Measurements from ENCODE around the gene PCDHA6. TPM values are rescaled to one million over a fixed set of nuclear protein-coding genes. Genes with fewer than 3 reads are reported as not detected.
"Not testable (repeated sequence)": the region's sequence is repeated elsewhere in the genome, so short reads cannot be mapped to it uniquely, and the experiment has no call there.

PCDHA6 gene
- total RNA-seq, 2 experiments from 2014 or later, result not detected

DNA sequence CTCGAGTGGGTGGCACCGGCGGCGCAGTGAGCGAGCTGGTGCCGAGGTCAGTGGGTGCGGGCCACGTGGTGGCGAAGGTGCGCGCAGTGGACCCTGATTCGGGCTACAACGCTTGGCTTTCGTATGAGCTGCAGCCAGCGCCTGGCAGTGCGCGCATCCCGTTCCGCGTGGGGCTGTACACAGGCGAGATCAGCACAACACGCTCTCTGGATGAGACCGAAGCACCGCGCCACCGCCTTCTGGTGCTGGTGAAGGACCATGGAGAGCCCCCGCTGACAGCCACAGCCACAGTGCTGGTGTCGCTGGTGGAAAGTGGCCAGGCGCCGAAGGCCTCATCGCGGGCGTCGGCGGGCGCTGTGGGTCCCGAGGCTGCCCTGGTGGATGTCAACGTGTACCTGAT, 4.3 kb upstream of the PCDHA6 start:
- DNase-seq, result no peak
- ChIA-PET POLR2A (no interaction called here), CTCF (no interaction called here)
- peaks cover 9% of the 10 kb centered on the region for H3K36me3 Mint-ChIP-seq (ENCODE audit: low read depth)
- intact Hi-C loops (cut with DNase I, micrococcal nuclease), result no loop called here
- H3K27ac Mint-ChIP-seq, result no peak overlapping the region
- no peak for ATAC-seq
- H3K4me3 Mint-ChIP-seq, result no peak overlapping the region
- H3K27me3 Mint-ChIP-seq, result peaks cover 16% of the 10 kb centered on the region
- H3K9me3 Mint-ChIP-seq (ENCODE audit: low read depth), result peaks cover 11% of the 10 kb centered on the region
- no peaks in the 10 kb centered on the region for H3K4me1 Mint-ChIP-seq

DNA sequence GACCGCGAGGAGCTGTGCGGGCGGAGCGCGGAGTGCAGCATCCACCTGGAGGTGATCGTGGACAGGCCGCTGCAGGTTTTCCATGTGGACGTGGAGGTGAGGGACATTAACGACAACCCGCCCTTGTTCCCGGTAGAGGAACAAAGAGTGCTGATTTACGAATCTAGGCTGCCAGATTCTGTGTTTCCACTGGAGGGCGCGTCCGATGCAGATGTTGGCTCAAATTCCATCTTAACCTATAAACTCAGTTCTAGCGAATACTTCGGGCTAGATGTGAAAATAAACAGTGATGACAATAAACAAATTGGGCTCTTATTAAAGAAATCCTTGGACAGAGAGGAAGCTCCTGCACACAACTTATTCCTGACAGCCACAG, 590 bp downstream of the PCDHA6 start:
- ATAC-seq (no peak), DNase-seq (no peak)
- H3K4me3 Mint-ChIP-seq, result no peak overlapping the region
- H3K27ac Mint-ChIP-seq, result no peak overlapping the region
- intact Hi-C loops (cut with DNase I, micrococcal nuclease), result no loop called here
- H3K36me3 Mint-ChIP-seq (ENCODE audit: low read depth), result peaks cover 15% of the 10 kb centered on the region
- H3K27me3 Mint-ChIP-seq, result peaks cover 29% of the 10 kb centered on the region
- POLR2A ChIA-PET, result no interaction called here
- no peaks in the 10 kb centered on the region for H3K4me1 Mint-ChIP-seq
- CTCF ChIA-PET, result interaction anchor here (2.4 kb wide), 1 partner anchor 13 kb away, joined by 9 read pairs; the partner anchor contains the start of gene PCDHA8
- H3K9me3 Mint-ChIP-seq (ENCODE audit: low read depth), result peaks cover 15% of the 10 kb centered on the region

DNA sequence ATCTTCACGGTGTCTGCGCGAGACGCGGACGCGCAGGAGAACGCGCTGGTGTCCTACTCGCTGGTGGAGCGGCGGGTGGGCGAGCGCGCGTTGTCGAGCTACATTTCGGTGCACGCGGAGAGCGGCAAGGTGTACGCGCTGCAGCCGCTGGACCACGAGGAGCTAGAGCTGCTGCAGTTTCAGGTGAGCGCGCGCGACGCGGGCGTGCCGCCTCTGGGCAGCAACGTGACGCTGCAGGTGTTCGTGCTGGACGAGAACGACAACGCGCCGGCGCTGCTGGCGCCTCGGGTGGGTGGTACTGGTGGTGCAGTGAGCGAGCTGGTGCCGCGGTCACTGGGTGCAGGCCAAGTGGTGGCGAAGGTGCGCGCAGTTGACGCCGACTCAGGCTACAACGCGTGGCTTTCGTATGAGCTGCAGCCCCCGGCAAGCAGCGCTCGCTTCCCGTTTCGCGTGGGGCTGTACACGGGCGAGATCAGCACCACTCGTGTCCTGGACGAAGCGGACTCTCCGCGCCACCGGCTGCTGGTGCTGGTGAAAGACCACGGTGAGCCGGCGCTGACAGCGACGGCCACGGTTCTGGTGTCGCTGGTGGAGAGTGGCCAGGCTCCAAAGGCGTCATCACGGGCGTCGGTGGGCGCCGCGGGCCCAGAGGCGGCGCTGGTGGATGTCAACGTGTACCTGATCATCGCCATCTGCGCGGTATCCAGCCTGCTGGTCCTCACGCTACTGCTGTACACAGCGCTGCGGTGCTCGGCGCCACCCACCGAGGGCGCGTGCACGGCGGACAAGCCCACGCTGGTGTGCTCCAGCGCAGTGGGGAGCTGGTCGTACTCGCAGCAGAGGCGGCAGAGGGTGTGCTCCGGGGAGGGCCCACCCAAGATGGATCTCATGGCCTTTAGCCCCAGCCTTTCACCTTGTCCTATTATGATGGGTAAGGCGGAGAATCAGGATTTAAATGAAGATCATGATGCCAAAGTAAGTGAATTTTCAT, 2.0 kb downstream of the PCDHA6 start:
- CTCF ChIA-PET, POLR2A ChIA-PET, ATAC-seq, H3K4me1 Mint-ChIP-seq, DNase-seq, H3K27ac Mint-ChIP-seq, H3K4me3 Mint-ChIP-seq: not testable (repeated sequence)
- peaks cover 35% of the 10 kb centered on the region for H3K27me3 Mint-ChIP-seq
- intact Hi-C loops (cut with DNase I, micrococcal nuclease), result loop anchor here (5.0 to 10.0 kb wide), 5 partner anchors 38 to 405 kb away; partner anchors contain the start of genes PCDHA1 (in 1 of the 2), PCDHA13 (in 1 of the 2) and PCDHA2 (in 1 of the 2)
- peaks cover 17% of the 10 kb centered on the region for H3K9me3 Mint-ChIP-seq (ENCODE audit: low read depth)
- H3K36me3 Mint-ChIP-seq (ENCODE audit: low read depth), result peaks cover 21% of the 10 kb centered on the region

DNA sequence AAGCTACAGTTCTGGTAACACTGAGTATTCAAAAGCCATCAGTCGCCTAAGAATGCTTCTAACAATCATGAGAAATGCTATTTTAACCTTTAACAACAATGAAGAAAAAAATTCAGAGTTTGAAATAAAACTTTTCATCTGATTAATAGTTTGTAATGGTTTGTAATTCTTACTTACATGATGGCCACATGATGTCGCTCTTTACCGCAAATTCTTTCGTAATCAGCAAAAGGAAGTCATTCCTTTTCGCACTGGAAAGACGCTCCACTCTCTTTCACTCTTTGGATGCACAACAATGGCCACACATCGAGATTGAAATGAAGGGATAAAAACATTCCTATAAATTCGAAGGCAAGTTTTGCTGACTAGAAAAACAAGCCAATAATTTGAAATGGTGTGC, 6.2 kb downstream of the PCDHA6 start, which contains the start of gene PCDHA7:
TSS of gene PCDHA7 (plus strand) at position 277 of the 400 bp plus-strand sequence. CDS start at position 392, 115 bp downstream.
- no peak for DNase-seq
- intact Hi-C loops (cut with DNase I, micrococcal nuclease), result loop anchor here (5.0 to 10.0 kb wide), 5 partner anchors 38 to 401 kb away; partner anchors contain the start of genes PCDHA1 (in 1 of the 2), PCDHA13 (in 1 of the 2) and PCDHA2 (in 1 of the 2)

DNA sequence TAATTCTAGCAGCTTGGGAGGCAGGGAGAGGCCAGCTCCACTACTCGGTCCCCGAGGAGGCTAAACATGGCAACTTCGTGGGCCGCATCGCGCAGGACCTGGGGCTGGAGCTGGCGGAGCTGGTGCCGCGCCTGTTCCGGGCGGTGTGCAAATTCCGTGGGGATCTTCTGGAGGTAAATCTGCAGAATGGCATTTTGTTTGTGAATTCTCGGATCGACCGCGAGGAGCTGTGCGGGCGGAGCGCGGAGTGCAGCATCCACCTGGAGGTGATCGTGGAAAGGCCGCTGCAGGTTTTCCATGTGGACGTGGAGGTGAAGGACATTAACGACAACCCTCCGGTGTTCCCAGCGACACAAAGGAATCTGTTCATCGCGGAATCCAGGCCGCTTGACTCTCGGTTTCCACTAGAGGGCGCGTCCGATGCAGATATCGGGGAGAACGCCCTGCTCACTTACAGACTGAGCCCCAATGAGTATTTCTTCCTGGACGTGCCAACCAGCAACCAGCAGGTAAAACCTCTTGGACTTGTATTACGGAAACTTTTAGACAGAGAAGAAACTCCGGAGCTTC, 6.8 kb downstream of the PCDHA6 start:
- POLR2A ChIA-PET; H3K27ac Mint-ChIP-seq; H3K9me3 Mint-ChIP-seq (ENCODE audit: low read depth); H3K4me3 Mint-ChIP-seq; ATAC-seq; DNase-seq; H3K4me1 Mint-ChIP-seq: not testable (repeated sequence)
- intact Hi-C loops (cut with DNase I, micrococcal nuclease), result loop anchor here (5.0 to 10.0 kb wide), 5 partner anchors 38 to 400 kb away; partner anchors contain the start of genes PCDHA1 (in 1 of the 2), PCDHA13 (in 1 of the 2) and PCDHA2 (in 1 of the 2)
- CTCF ChIA-PET, result interaction anchor here (0.8 kb wide), 1 partner anchor 92 kb away, joined by 5 read pairs; no protein-coding TSS in a partner anchor
- peaks cover 13% of the 10 kb centered on the region for H3K36me3 Mint-ChIP-seq (ENCODE audit: low read depth)
- peaks cover 27% of the 10 kb centered on the region for H3K27me3 Mint-ChIP-seq

More for the DNA sequence above, 6.2 kb downstream of the PCDHA6 start, which contains the start of gene PCDHA7:
- Mint-ChIP-seq H3K27me3 (peaks cover 27% of the 10 kb centered on the region), H3K9me3 (ENCODE audit: low read depth) (peaks cover 7% of the 10 kb centered on the region), H3K4me3 (no peak within 1 kb of the TSS), H3K27ac (no peak within 1 kb of the TSS), H3K36me3 (ENCODE audit: low read depth) (peaks cover 14% of the 10 kb centered on the region), H3K4me1 (no peaks in the 10 kb centered on the region)
- POLR2A ChIA-PET, result no interaction called here
- ATAC-seq, result no peak
- CTCF ChIA-PET, result interaction anchor here (0.8 kb wide), 1 partner anchor 91 kb away, joined by 5 read pairs; no protein-coding TSS in a partner anchor

DNA sequence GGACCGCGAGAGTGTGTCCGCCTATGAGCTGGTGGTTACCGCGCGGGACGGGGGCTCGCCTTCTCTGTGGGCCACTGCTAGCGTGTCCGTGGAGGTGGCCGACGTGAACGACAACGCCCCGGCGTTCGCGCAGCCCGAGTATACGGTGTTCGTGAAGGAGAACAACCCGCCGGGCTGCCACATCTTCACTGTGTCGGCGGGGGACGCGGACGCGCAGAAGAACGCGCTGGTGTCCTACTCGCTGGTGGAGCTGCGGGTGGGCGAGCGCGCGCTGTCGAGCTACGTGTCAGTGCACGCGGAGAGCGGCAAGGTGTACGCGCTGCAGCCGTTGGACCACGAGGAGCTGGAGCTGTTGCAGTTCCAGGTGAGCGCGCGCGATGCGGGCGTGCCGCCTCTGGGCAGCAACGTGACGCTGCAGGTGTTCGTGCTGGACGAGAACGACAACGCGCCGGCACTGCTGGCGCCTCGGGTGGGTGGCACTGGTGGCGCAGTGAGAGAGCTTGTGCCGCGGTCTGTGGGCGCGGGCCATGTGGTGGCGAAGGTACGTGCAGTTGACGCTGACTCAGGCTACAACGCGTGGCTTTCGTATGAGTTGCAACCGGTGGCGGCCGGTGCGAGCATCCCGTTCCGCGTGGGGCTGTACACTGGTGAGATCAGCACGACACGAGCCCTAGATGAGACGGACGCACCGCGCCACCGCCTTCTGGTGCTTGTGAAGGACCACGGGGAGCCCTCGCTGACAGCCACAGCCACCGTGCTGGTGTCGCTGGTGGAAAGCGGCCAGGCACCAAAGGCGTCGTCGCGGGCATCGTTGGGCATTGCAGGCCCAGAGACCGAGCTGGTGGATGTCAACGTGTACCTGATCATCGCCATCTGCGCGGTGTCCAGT, 8.1 kb downstream of the PCDHA6 start:
- intact Hi-C loops (cut with DNase I, micrococcal nuclease), result loop anchor here (10.0 kb wide), 2 partner anchors 49 to 399 kb away; partner anchors contain the start of gene PCDHA13 (in 1 of the 2)
- POLR2A ChIA-PET, result no interaction called here
- Mint-ChIP-seq H3K4me3 (no peak overlapping the region), H3K36me3 (ENCODE audit: low read depth) (peaks cover 12% of the 10 kb centered on the region), H3K4me1 (no peaks in the 10 kb centered on the region), H3K27ac (no peak overlapping the region), H3K9me3 (ENCODE audit: low read depth) (peaks cover 12% of the 10 kb centered on the region), H3K27me3 (peaks cover 34% of the 10 kb centered on the region)
- ATAC-seq (no peak), DNase-seq (no peak)
- CTCF ChIA-PET, result interaction anchor here (0.6 to 1.3 kb wide), 2 partner anchors 48 to 91 kb away, joined by 3 to 4 read pairs; no protein-coding TSS in a partner anchor

DNA sequence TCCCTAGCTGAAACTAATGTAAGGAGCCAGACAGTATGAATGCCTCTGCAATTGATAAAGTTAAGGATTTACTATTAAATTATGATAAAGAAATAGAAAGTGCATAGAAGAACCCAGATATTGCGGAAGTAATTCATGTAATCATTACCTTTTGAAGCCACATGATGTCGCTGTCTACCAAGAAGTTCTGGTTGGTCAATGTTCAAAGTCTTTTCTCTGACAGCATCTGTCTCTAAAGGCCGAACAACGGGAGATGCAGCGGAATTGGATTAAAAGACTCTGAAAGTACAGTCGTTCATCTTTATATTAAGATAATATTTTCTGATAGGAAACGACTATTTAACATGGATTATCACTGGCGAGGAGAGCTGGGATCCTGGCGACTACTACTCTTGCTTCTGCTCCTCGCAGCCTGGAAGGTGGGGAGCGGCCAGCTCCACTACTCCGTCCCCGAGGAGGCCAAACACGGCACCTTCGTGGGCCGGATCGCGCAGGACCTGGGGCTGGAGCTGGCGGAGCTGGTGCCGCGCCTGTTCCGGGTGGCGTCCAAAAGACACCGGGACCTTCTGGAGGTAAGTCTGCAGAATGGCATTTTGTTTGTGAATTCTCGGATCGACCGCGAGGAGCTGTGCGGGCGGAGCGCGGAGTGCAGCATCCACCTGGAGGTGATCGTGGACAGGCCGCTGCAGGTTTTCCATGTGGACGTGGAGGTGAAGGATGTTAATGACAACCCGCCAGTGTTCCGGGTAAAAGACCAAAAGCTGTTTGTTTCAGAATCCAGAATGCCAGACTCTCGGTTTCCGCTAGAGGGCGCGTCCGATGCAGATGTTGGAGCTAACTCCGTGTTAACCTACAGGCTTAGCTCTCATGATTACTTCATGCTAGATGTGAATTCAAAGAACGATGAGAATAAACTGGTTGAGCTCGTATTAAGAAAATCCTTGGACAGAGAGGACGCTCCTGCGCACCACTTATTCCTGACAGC, 13.5 kb downstream of the PCDHA6 start, which contains the start of gene PCDHA8:
TSS of gene PCDHA8 (plus strand) at position 210 of the 985 bp plus-strand sequence. CDS start at position 345, 135 bp downstream.
- intact Hi-C loops (cut with DNase I, micrococcal nuclease), result loop anchor here in 1 of 2 experiments (5.0 to 10.0 kb wide), 3 partner anchors 39 to 524 kb away; partner anchors contain the start of genes PCDHA3 and PCDHGA5
- H3K27ac Mint-ChIP-seq, result no peak within 1 kb of the TSS

DNA sequence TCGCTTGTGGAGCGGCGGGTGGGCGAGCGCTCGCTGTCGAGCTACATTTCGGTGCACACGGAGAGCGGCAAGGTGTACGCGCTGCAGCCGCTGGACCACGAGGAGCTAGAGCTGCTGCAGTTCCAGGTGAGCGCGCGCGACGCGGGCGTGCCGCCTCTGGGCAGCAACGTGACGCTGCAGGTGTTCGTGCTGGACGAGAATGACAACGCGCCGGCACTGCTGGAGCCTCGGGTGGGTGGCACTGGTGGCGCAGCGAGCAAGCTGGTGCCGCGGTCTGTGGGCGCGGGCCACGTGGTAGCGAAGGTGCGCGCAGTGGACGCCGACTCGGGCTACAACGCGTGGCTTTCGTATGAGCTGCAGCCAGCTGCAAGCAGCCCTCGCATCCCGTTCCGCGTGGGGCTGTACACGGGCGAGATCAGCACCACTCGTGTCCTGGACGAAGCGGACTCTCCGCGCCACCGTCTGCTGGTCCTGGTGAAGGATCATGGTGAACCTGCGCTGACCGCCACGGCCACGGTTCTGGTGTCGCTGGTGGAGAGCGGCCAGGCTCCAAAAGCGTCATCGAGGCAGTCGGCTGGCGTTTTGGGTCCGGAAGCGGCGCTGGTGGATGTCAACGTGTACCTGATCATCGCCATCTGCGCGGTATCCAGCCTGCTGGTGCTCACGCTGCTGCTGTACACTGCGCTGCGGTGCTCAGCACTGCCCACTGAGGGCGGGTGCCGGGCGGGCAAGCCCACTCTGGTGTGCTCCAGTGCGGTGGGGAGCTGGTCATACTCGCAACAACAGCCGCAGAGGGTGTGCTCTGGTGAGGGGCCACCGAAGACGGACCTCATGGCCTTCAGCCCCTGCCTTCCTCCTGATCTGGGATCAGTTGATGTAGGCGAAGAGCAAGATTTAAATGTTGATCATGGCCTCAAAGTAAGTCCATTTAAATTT, 15.3 kb downstream of the PCDHA6 start:
- DNase-seq (no peak), ATAC-seq (no peak)
- no peak overlapping the region for H3K4me3 Mint-ChIP-seq
- peaks cover 33% of the 10 kb centered on the region for H3K27me3 Mint-ChIP-seq
- H3K27ac Mint-ChIP-seq, result no peak overlapping the region
- H3K9me3 Mint-ChIP-seq (ENCODE audit: low read depth), result peaks cover 19% of the 10 kb centered on the region
- CTCF ChIA-PET, result no interaction called here
- H3K36me3 Mint-ChIP-seq (ENCODE audit: low read depth), result peaks cover 12% of the 10 kb centered on the region
- H3K4me1 Mint-ChIP-seq, result no peaks in the 10 kb centered on the region
- POLR2A ChIA-PET, result no interaction called here
- intact Hi-C loops (cut with DNase I, micrococcal nuclease), result loop anchor here in 1 of 2 experiments (5.0 to 10.0 kb wide), 3 partner anchors 41 to 522 kb away; partner anchors contain the start of genes PCDHA3 and PCDHGA5

More for the DNA sequence above, 13.5 kb downstream of the PCDHA6 start, which contains the start of gene PCDHA8:
- CTCF ChIA-PET, result interaction anchor here (0.6 to 1.9 kb wide), 9 partner anchors 10 to 236 kb away, joined by 3 to 9 read pairs (median 3); partner anchors contain the start of genes PCDHA10, PCDHA6 and PCDHAC1
- POLR2A ChIA-PET, result interaction anchor here (0.6 kb wide), 1 partner anchor 12 kb away, joined by 3 read pairs; no protein-coding TSS in a partner anchor
- Mint-ChIP-seq H3K36me3 (ENCODE audit: low read depth) (peaks cover 8% of the 10 kb centered on the region), H3K27me3 (peaks cover 22% of the 10 kb centered on the region), H3K4me3 (no peak within 1 kb of the TSS), H3K4me1 (no peaks in the 10 kb centered on the region), H3K9me3 (ENCODE audit: low read depth) (peaks cover 9% of the 10 kb centered on the region)
- ATAC-seq, result no peak
- peak; percentile 49 for DNase-seq

All from activated CD4-positive, alpha-beta T cell treated with anti-CD3 and anti-CD28 coated beads for 36 hours (primary cell).